SK-N-MC (cell line): Measurements from ENCODE around the gene ATXN1.

ENCODE experiments used
- EZH2 ChIP-seq: fragments of 200-600 bp; sonication (generic); IDR thresholded peaks from one replicate; pipeline ENCODE4 v1.6.1; 2017; ENCODE audit warnings: antibody characterized with exemption
- POLR2AphosphoS5 ChIP-seq: IDR thresholded peaks from 2 replicates; pipeline ENCODE4 v1.6.1; 2012; ENCODE audit warnings: mild to moderate bottlenecking, low read depth, low read length, borderline replicate concordance

DNA sequence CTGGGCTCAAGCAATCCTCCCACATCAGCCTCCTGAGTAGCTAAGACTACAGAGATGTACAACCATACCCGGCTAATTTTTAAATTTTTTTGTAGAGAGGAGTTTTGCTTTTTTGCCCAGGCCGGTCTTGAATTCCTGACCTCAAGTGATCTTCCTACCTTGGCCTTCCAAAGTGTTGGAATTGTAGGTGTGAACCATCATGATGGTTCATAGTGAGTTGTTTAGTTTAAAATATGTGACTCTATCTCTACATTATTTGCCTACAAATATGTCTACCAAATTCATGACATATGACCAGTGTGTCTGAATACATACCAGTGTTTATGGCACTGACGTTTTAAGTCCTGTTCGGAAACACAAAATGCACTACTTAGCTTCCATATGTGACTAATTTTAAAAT lies 367.9 kb downstream of the ATXN1 start:
- TF ChIP-seq EZH2 (no peak), POLR2AphosphoS5 (no peak)
